Retinal pigment epithelial cell (primary cell): Measurements from ENCODE around the gene SPINK7.
"Not testable (repeated sequence)": the region's sequence is repeated elsewhere in the genome, so short reads cannot be mapped to it uniquely, and the experiment has no call there.

Experiments used
- DNase-seq: peaks from one replicate; pipeline ENCODE4 v3.0.0-alpha.2; 2010; ENCODE audit warnings: low read depth
- H3K4me3 ChIP-seq: 2 replicates; pipeline ENCODE4 v1.5.1; 2011; ENCODE audit warnings: mild to moderate bottlenecking, low read length, control low read depth, moderate library complexity
- CTCF ChIP-seq: conservative IDR thresholded peaks from 2 replicates; pipeline ENCODE4 v1.5.1; 2011; ENCODE audit warnings: low read depth, low read length, control low read depth, inconsistent platforms

Gene SPINK7

GRCh38 chr5:148312153-148312552, at the start of gene SPINK7:
TSS of gene SPINK7 (plus strand) at chr5:148312423. CDS start at chr5:148312484, 61 bp downstream.
- no peak for DNase-seq
- H3K4me3 ChIP-seq: no peak within 1 kb of the TSS

GRCh38 chr5:148267962-148268361, 44.3 kb upstream of the SPINK7 start:
- DNase-seq: peak; percentile 52
- no peak for TF ChIP-seq CTCF
- no peak overlapping the region for H3K4me3 ChIP-seq

More at GRCh38 chr5:148312153-148312552, at the start of gene SPINK7:
- no peak for TF ChIP-seq CTCF

GRCh38 chr5:148268566-148268965, 43.7 kb upstream of the SPINK7 start, which contains the start of gene SPINK13:
TSS of gene SPINK13 (plus strand) at chr5:148268794. CDS start at chr5:148270073, 1,279 bp downstream.
- TF ChIP-seq CTCF: no peak
- DNase-seq: peak; percentile 74
- no peak within 1 kb of the TSS for H3K4me3 ChIP-seq

- not testable (repeated sequence) for DNase-seq, H3K4me3 ChIP-seq
Observed at GRCh38 chr5:148275129-148275528, 37.1 kb upstream of the SPINK7 start.

- H3K4me3 ChIP-seq, DNase-seq: not testable (repeated sequence)
Observed at GRCh38 chr5:148280893-148281292, 31.3 kb upstream of the SPINK7 start.

GRCh38 chr5:148281336-148281735, 30.9 kb upstream of the SPINK7 start:
- H3K4me3 ChIP-seq, DNase-seq: not testable (repeated sequence)

- peak; percentile 62 for TF ChIP-seq CTCF
- no peak overlapping the region for H3K4me3 ChIP-seq
- no peak for DNase-seq
Observed at GRCh38 chr5:148290271-148291195, 21.7 kb upstream of the SPINK7 start.

GRCh38 chr5:148297731-148298130, 14.5 kb upstream of the SPINK7 start:
- TF ChIP-seq CTCF: no peak
- no peak for DNase-seq
- H3K4me3 ChIP-seq: no peak overlapping the region
